DLD1 (cell line): ENCODE data around the gene FERD3L.

Source experiments
- in situ Hi-C: cut with HindIII; loops from 2 replicates; pipeline ENCODE4 v1.10.0; 2017; ENCODE audit warnings: low sequenced_read_pairs

The FERD3L gene

GRCh38 chr7:19101472-19101871, 43.7 kb downstream of the FERD3L start:
- in situ Hi-C loops, result no loop called here

GRCh38 chr7:19099924-19100323, 45.3 kb downstream of the FERD3L start:
- in situ Hi-C loops, result no loop called here

- in situ Hi-C loops, result no loop called here
Observed at GRCh38 chr7:19099194-19099593, 46.0 kb downstream of the FERD3L start.

- in situ Hi-C loops, result no loop called here
Observed at GRCh38 chr7:19098510-19098909, 46.7 kb downstream of the FERD3L start.

- in situ Hi-C loops, result no loop called here
Observed at GRCh38 chr7:19097165-19098055, 47.8 kb downstream of the FERD3L start.

GRCh38 chr7:19095353-19095860, 49.8 kb downstream of the FERD3L start:
- in situ Hi-C loops, result no loop called here
